ENCODE results near the gene CXCL11. TPM values are rescaled to one million over a fixed set of nuclear protein-coding genes. Genes with fewer than 3 reads are reported as not detected.
"Not testable (repeated sequence)": the region's sequence is repeated elsewhere in the genome, so short reads cannot be mapped to it uniquely, and the experiment has no call there.

Gene CXCL11
- total RNA-seq, 4 donors from 2014 or later: 1.3 to 1.6 TPM; not detected in 2

GRCh38 chr4:76058888-76059426, 23.1 kb upstream of the CXCL11 start:
- DNase-seq (ENCODE audit: low spot score) (no peak), ATAC-seq (ENCODE audit: low FRiP score) (no peak)
- TF ChIP-seq, protein P1, sequence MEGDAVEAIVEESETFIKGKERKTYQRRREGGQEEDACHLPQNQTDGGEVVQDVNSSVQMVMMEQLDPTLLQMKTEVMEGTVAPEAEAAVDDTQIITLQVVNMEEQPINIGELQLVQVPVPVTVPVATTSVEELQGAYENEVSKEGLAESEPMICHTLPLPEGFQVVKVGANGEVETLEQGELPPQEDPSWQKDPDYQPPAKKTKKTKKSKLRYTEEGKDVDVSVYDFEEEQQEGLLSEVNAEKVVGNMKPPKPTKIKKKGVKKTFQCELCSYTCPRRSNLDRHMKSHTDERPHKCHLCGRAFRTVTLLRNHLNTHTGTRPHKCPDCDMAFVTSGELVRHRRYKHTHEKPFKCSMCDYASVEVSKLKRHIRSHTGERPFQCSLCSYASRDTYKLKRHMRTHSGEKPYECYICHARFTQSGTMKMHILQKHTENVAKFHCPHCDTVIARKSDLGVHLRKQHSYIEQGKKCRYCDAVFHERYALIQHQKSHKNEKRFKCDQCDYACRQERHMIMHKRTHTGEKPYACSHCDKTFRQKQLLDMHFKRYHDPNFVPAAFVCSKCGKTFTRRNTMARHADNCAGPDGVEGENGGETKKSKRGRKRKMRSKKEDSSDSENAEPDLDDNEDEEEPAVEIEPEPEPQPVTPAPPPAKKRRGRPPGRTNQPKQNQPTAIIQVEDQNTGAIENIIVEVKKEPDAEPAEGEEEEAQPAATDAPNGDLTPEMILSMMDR (IDR thresholded peaks at IDR 0.05): no peak

- TF ChIP-seq, protein P1 (IDR thresholded peaks at IDR 0.05): no peak
- ATAC-seq (ENCODE audit: low FRiP score) (no peak), DNase-seq (ENCODE audit: low spot score) (no peak)
Measured at GRCh38 chr4:76058302-76058701, 22.4 kb upstream of the CXCL11 start.

DNA sequence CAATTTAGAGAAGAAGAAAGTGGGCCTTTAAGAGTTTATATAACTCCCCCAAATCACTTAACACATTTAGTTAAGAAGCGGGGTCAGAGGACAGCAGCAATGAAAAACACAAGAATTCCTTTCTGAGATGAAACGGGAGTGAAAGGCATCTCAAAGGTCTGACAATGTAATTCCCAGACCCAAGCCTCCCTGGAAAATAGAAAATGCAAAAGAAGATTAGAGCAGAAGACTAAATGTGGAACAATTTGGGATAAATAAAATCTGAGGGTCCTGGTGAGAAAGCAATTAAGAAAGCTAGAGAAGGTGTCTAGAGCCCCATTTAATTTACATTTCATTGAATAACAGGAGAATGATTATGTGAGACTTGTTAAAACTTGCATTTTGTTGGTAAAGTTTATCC, 19.6 kb upstream of the CXCL11 start:
- DNase-seq (ENCODE audit: low spot score) (no peak), ATAC-seq (ENCODE audit: low FRiP score) (no peak)
- TF ChIP-seq, protein P1 (IDR thresholded peaks at IDR 0.05): no peak

- DNase-seq (ENCODE audit: low spot score): no peak
- TF ChIP-seq, protein P1 (IDR thresholded peaks at IDR 0.05): no peak
- no peak for ATAC-seq (ENCODE audit: low FRiP score)
Measured at GRCh38 chr4:76055016-76055415, 19.1 kb upstream of the CXCL11 start.

GRCh38 chr4:76053730-76054129, 17.9 kb upstream of the CXCL11 start:
- ATAC-seq (ENCODE audit: low FRiP score): no peak
- DNase-seq (ENCODE audit: low spot score): no peak
- TF ChIP-seq, protein P1 (IDR thresholded peaks at IDR 0.05): no peak

- DNase-seq (ENCODE audit: low spot score); ATAC-seq (ENCODE audit: low FRiP score): not testable (repeated sequence)
Measured at GRCh38 chr4:76050560-76051050, 14.7 kb upstream of the CXCL11 start.

DNA sequence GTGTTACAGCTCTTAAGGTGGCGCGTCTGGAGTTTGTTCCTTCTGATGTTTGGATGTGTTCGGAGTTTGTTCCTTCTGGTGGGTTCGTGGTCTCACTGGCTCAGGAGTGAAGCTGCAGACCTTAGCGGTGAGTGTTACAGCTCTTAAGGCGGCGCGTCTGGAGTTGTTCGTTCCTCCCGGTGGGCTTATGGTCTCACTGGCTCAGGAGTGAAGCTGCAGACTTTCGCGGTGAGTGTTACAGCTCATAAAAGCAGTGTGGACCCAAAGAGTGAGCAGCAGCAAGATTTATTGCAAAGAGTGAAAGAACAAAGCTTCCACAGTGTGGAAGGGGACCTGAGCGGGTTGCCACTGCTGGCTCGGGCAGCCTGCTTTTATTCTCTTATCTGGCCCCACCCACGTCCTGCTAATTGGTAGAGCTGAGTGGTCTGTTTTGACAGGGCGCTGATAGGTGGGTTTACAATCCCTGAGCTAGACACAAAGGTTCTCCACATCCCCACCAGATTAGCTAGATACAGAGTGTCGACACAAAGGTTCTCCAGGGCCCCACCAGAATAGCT, 14.1 kb upstream of the CXCL11 start:
- not testable (repeated sequence) for ATAC-seq (ENCODE audit: low FRiP score); DNase-seq (ENCODE audit: low spot score)

- DNase-seq (ENCODE audit: low spot score); ATAC-seq (ENCODE audit: low FRiP score): not testable (repeated sequence)
Measured at GRCh38 chr4:76044686-76045085, 8.8 kb upstream of the CXCL11 start.

- not testable (repeated sequence) for DNase-seq (ENCODE audit: low spot score); ATAC-seq (ENCODE audit: low FRiP score)
Measured at GRCh38 chr4:76043306-76043705, 7.4 kb upstream of the CXCL11 start.

DNA sequence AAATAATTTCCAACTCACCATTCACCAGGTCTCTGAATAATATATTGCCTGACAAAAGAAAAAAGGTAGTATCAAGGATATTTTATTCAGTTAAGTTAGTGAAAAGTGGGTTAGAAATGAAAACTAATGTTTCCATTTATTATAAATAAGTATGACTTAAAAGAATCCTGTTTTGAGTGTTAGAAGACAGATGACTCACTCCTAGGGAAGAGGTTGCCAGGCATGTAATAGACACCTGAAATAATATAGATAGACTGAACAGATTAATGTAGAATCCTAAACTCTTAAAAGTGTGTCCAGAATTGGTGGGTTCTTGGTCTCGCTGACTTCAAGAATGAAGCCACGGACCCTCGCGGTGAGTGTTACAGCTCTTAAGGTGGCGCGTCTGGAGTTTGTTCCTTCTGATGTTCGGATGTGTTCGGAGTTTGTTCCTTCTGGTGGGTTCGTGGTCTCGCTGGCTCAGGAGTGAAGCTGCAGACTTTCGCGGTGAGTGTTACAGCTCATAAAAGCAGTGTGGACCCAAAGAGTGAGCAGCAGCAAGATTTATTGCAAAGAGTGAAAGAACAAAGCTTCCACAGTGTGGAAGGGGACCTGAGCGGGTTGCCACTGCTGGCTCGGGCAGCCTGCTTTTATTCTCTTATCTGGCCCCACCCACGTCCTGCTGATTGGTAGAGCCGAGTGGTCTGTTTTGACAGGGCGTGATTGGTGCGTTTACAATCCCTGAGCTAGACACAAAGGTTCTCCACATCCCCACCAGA, 6.5 kb upstream of the CXCL11 start:
- not testable (repeated sequence) for DNase-seq (ENCODE audit: low spot score); ATAC-seq (ENCODE audit: low FRiP score)
